Neural progenitor cell (in vitro differentiated cells): ENCODE measurements around the gene OTOGL. TPM values are rescaled to one million over a fixed set of nuclear protein-coding genes. Genes with fewer than 3 reads are reported as not detected.

Experiments used
- DNase-seq: peaks from one replicate; pipeline ENCODE4 v3.0.0-alpha.2; 2016; ENCODE audit warnings: low spot score
- H2AFZ ChIP-seq: fragments of 200-600 bp; sonication (generic); replicated peaks from 2 replicates; pipeline ENCODE4 v1.6.1; 2016; ENCODE audit warnings: antibody characterized with exemption
- H3F3A ChIP-seq: fragments of 200-600 bp; sonication (generic); 2 replicates; pipeline ENCODE4 v1.6.1; 2016; ENCODE audit warnings: antibody characterized with exemption, low read depth
- H3K27ac ChIP-seq: fragments of 200-600 bp; sonication (generic); 2 replicates; pipeline ENCODE4 v1.5.1; 2016; ENCODE audit warnings: mild to moderate bottlenecking
- H3K27me3 ChIP-seq: fragments of 200-600 bp; sonication (generic); 2 replicates; pipeline ENCODE4 v1.6.1; 2016; ENCODE audit warnings: mild to moderate bottlenecking, moderate library complexity
- H3K36me3 ChIP-seq: fragments of 200-600 bp; sonication (generic); 2 replicates; pipeline ENCODE4 v1.5.1; 2016
- H3K4me1 ChIP-seq: fragments of 200-600 bp; sonication (generic); 2 replicates; pipeline ENCODE4 v1.6.1; 2016; ENCODE audit warnings: mixed run types
- H3K4me2 ChIP-seq: fragments of 200-600 bp; sonication (generic); 2 replicates; pipeline ENCODE4 v1.6.1; 2016
- H3K4me3 ChIP-seq: fragments of 200-600 bp; sonication (generic); 2 replicates; pipeline ENCODE4 v1.5.1; 2016
- H3K79me2 ChIP-seq: fragments of 200-600 bp; sonication (generic); 2 replicates; pipeline ENCODE4 v1.6.1; 2016; ENCODE audit warnings: low read depth
- H3K9ac ChIP-seq: fragments of 200-600 bp; sonication (generic); 2 replicates; pipeline ENCODE4 v1.6.1; 2016
- H3K9me3 ChIP-seq: fragments of 200-600 bp; sonication (generic); 2 replicates; pipeline ENCODE4 v1.5.1; 2016; ENCODE audit warnings: low read depth
- H4K20me1 ChIP-seq: fragments of 200-600 bp; sonication (generic); 2 replicates; pipeline ENCODE4 v1.6.1; 2016; ENCODE audit warnings: low read depth
- H3K27ac Mint-ChIP-seq: 3 replicates; pipeline ENCODE4 v1.8.0; 2021; ENCODE audit warnings: mixed read lengths
- H3K27me3 Mint-ChIP-seq: 2 replicates; pipeline ENCODE4 v1.8.0; 2022; ENCODE audit warnings: low read depth, mild to moderate bottlenecking, inconsistent platforms, moderate library complexity, mixed read lengths; ENCODE audit not compliant: insufficient read depth
- H3K36me3 Mint-ChIP-seq: 3 replicates; pipeline ENCODE4 v1.8.0; 2021; ENCODE audit warnings: mixed read lengths
- H3K4me1 Mint-ChIP-seq: 3 replicates; pipeline ENCODE4 v1.8.0; 2021; ENCODE audit warnings: mixed read lengths
- H3K4me3 Mint-ChIP-seq: 3 replicates; pipeline ENCODE4 v1.8.0; 2021; ENCODE audit warnings: mild to moderate bottlenecking, moderate library complexity, mixed read lengths
- H3K9me3 Mint-ChIP-seq: 3 replicates; pipeline ENCODE4 v1.8.0; 2020; ENCODE audit warnings: mixed read lengths
- EZH2 ChIP-seq: fragments of 200-600 bp; sonication (generic); IDR thresholded peaks from 2 replicates; pipeline ENCODE4 v1.6.1; 2017; ENCODE audit warnings: antibody characterized with exemption, mild to moderate bottlenecking, moderate library complexity
- EZH2phosphoT487 ChIP-seq: fragments of 200-600 bp; sonication (generic); IDR thresholded peaks from 2 replicates; pipeline ENCODE4 v1.6.1; 2017; ENCODE audit warnings: antibody characterized with exemption
- total RNA-seq: library from RNA; depleted of rRNA; stranded (reverse); fragments of >200 nt; gene quantifications from 2 replicates; pipeline ENCODE4 v1.2.3, GENCODE V29; 2015; ENCODE audit warnings: low replicate concordance
- TF ChIP-seq, protein P1 (sequence below): fragments of 200-600 bp; sonication (generic); IDR thresholded peaks from 2 replicates; pipeline ENCODE4 v1.5.1; 2017; ENCODE audit warnings: antibody characterized with exemption, mild to moderate bottlenecking

OTOGL gene
- total RNA-seq, 1 donor from 2014 or later = 0.13 TPM

DNA sequence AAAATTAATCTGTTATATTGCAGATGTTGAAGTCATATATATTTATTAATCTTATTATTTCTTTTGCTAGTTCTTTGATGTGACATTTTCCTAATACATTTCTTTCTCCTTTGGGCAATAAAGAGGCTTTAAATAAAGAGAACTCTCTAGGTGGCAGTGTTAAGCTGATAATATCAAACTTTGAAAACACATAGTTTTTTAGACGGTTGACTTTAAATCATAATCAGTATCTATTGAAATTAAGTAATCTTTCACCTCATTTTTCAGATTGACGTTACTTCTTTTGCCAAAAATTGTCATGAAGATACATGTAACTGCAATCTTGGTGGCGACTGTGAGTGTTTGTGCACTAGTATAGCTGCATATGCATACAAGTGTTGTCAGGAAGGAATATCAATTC is 213.9 kb downstream of the OTOGL start:
- H4K20me1 ChIP-seq = no peaks in the 10 kb centered on the region
- TF ChIP-seq EZH2phosphoT487 = no peak
- TF ChIP-seq, protein P1, sequence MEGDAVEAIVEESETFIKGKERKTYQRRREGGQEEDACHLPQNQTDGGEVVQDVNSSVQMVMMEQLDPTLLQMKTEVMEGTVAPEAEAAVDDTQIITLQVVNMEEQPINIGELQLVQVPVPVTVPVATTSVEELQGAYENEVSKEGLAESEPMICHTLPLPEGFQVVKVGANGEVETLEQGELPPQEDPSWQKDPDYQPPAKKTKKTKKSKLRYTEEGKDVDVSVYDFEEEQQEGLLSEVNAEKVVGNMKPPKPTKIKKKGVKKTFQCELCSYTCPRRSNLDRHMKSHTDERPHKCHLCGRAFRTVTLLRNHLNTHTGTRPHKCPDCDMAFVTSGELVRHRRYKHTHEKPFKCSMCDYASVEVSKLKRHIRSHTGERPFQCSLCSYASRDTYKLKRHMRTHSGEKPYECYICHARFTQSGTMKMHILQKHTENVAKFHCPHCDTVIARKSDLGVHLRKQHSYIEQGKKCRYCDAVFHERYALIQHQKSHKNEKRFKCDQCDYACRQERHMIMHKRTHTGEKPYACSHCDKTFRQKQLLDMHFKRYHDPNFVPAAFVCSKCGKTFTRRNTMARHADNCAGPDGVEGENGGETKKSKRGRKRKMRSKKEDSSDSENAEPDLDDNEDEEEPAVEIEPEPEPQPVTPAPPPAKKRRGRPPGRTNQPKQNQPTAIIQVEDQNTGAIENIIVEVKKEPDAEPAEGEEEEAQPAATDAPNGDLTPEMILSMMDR = no peak
- TF ChIP-seq EZH2 = no peak
- H2AFZ ChIP-seq = no peak overlapping the region
- H3K27me3 Mint-ChIP-seq = no peaks in the 10 kb centered on the region
- H3K27ac Mint-ChIP-seq = no peak overlapping the region
- no peak overlapping the region for H3K9ac ChIP-seq
- H3K4me2 ChIP-seq = no peak overlapping the region
- DNase-seq = no peak
- no peaks in the 10 kb centered on the region for H3K9me3 Mint-ChIP-seq
- H3K4me3 Mint-ChIP-seq = no peak overlapping the region
- no peaks in the 10 kb centered on the region for H3F3A ChIP-seq
- H3K36me3 Mint-ChIP-seq = no peaks in the 10 kb centered on the region
- H3K27me3 ChIP-seq = no peaks in the 10 kb centered on the region
- no peak overlapping the region for H3K4me3 ChIP-seq
- H3K36me3 ChIP-seq = no peaks in the 10 kb centered on the region
- no peaks in the 10 kb centered on the region for H3K9me3 ChIP-seq
- H3K79me2 ChIP-seq = no peaks in the 10 kb centered on the region
- peaks cover 15% of the 10 kb centered on the region for H3K4me1 ChIP-seq
- no peak overlapping the region for H3K27ac ChIP-seq
- peaks cover 6% of the 10 kb centered on the region for H3K4me1 Mint-ChIP-seq

DNA sequence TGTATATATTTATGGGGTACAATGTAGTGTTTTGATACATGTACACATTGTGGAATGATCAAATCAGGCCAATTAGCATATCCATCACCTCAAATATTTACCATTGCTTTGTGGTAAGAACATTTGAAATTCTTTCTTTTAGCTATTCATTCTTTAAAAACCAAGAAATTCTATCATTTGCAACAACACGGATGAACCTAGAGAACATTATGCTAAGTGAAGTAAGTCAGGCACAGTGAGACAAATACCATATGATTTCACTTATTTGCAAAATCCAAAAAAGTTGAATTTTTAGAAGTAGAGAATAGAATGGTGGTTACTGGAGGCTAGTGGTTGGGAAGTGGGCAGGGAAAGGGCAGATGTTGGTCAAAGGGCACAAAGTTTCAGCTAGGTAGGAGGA is 215.4 kb downstream of the OTOGL start:
- no peaks in the 10 kb centered on the region for H3K9me3 Mint-ChIP-seq
- Histone ChIP-seq H4K20me1 (no peaks in the 10 kb centered on the region), H2AFZ (no peak overlapping the region), H3K36me3 (no peaks in the 10 kb centered on the region), H3K4me2 (no peak overlapping the region), H3K79me2 (no peaks in the 10 kb centered on the region), H3F3A (no peaks in the 10 kb centered on the region), H3K27ac (no peak overlapping the region), H3K4me3 (no peak overlapping the region), H3K27me3 (peaks cover 7% of the 10 kb centered on the region), H3K4me1 (peaks cover 16% of the 10 kb centered on the region), H3K9me3 (no peaks in the 10 kb centered on the region), H3K9ac (no peak overlapping the region)
- no peak overlapping the region for H3K27ac Mint-ChIP-seq
- no peaks in the 10 kb centered on the region for H3K27me3 Mint-ChIP-seq
- no peak overlapping the region for H3K4me3 Mint-ChIP-seq
- H3K36me3 Mint-ChIP-seq = no peaks in the 10 kb centered on the region
- TF ChIP-seq EZH2 (no peak), EZH2phosphoT487 (no peak)
- TF ChIP-seq, protein P1 = no peak
- peaks cover 6% of the 10 kb centered on the region for H3K4me1 Mint-ChIP-seq
- DNase-seq = no peak

DNA sequence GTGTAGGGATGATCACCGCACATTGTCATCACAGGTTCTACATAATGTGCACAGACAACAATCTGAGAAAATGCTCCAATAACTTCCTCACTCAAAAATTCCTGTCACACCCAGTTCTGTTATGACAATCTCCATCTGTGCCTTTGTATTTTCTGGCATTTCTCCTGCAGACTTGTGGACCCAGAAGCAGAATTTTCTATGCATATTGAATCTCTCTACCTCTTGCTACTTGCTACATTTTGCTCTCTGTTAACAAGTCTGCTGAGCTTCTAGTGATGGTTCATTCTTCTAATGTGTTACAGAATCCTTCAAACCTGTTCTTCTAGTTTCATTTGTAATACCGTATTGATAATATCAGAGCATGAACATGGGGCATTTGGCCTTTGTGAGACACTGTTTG is 216.9 kb downstream of the OTOGL start:
- H3K4me3 ChIP-seq = no peak overlapping the region
- H3K27me3 Mint-ChIP-seq = no peaks in the 10 kb centered on the region
- no peak for DNase-seq
- peaks cover 7% of the 10 kb centered on the region for H3K27me3 ChIP-seq
- no peaks in the 10 kb centered on the region for H3F3A ChIP-seq
- no peak overlapping the region for H3K27ac ChIP-seq
- H3K4me2 ChIP-seq = no peak overlapping the region
- no peak overlapping the region for H2AFZ ChIP-seq
- H3K36me3 Mint-ChIP-seq = no peaks in the 10 kb centered on the region
- H3K4me1 ChIP-seq = peaks cover 16% of the 10 kb centered on the region
- H3K9me3 ChIP-seq = no peaks in the 10 kb centered on the region
- H3K4me3 Mint-ChIP-seq = no peak overlapping the region
- H3K9me3 Mint-ChIP-seq = no peaks in the 10 kb centered on the region
- H4K20me1 ChIP-seq = no peaks in the 10 kb centered on the region
- H3K27ac Mint-ChIP-seq = no peak overlapping the region
- no peaks in the 10 kb centered on the region for H3K36me3 ChIP-seq
- H3K4me1 Mint-ChIP-seq = peaks cover 10% of the 10 kb centered on the region
- no peak overlapping the region for H3K9ac ChIP-seq
- H3K79me2 ChIP-seq = no peaks in the 10 kb centered on the region
- TF ChIP-seq, protein P1 = no peak
- no peak for TF ChIP-seq EZH2
- TF ChIP-seq EZH2phosphoT487 = no peak
